Neural progenitor cell (in vitro differentiated cells): ENCODE results near the gene BMP7.
"Not testable (repeated sequence)": the region's sequence is repeated elsewhere in the genome, so short reads cannot be mapped to it uniquely, and the experiment has no call there.

ENCODE experiments used
- CTCF ChIP-seq: fragments of 200-600 bp; sonication (generic); IDR thresholded peaks from 2 replicates; pipeline ENCODE4 v1.5.1; 2017; ENCODE audit warnings: antibody characterized with exemption, mild to moderate bottlenecking
- EZH2 ChIP-seq: fragments of 200-600 bp; sonication (generic); IDR thresholded peaks from 2 replicates; pipeline ENCODE4 v1.6.1; 2017; ENCODE audit warnings: antibody characterized with exemption, mild to moderate bottlenecking, moderate library complexity
- EZH2phosphoT487 ChIP-seq: fragments of 200-600 bp; sonication (generic); IDR thresholded peaks from 2 replicates; pipeline ENCODE4 v1.6.1; 2017; ENCODE audit warnings: antibody characterized with exemption

GRCh38 chr20:57239725-57240124, 26.7 kb downstream of the BMP7 start:
- TF ChIP-seq EZH2, CTCF, EZH2phosphoT487: not testable (repeated sequence)
